ENCODE measurements around the gene RXFP4. TPM values are rescaled to one million over a fixed set of nuclear protein-coding genes. Genes with fewer than 3 reads are reported as not detected.

Gene RXFP4
- total and polyA plus RNA-seq, 2 of the 13 experiments (the other 11 are each of a cell fraction or from before 2014, with no cell fraction given) = 0.38 to 1.4 TPM

- no peak for FAIRE-seq
- CTCF ChIA-PET (ENCODE audit: low intra/inter-chr PET ratio, low total read pairs) = no interaction called here
- Histone ChIP-seq H3K9me3 (ENCODE audit: low read length) (no peaks in the 10 kb centered on the region), H3K27me3 (ENCODE audit: control insufficient read depth in 1 of 2, insufficient read depth in 2 of 2, low read length in 2 of 2) (no peaks in the 10 kb centered on the region), H3K27ac (ENCODE audit: extremely low read length, insufficient read depth, low read length) (no peak overlapping the region), H3K9ac (ENCODE audit: insufficient read depth, low read depth, low read length) (no peak overlapping the region), H4K20me1 (ENCODE audit: insufficient read depth, low read length) (0 out of 2 replicates have a peak, but pooled peaks cover 3% of the 10 kb centered on the region), H3K36me3 (replicated peaks in 1 of 2; ENCODE audit: control insufficient read depth in 1 of 2, insufficient read depth in 2 of 2, low read length in 2 of 2) (peaks cover 23 to 82% of the 10 kb centered on the region in 2 experiments), H3K4me3 (replicated peaks in 1 of 3; ENCODE audit: insufficient read depth in 1 of 3, low read depth in 2 of 3, low read length in 3 of 3) (no peak overlapping the region), H2AFZ (ENCODE audit: low read length) (no peak overlapping the region), H3K4me1 (ENCODE audit: insufficient read depth, low read length) (peaks cover 14% of the 10 kb centered on the region), H3K4me2 (ENCODE audit: low read depth, low read length) (no peak overlapping the region), H3K79me2 (ENCODE audit: insufficient read depth, low read length) (peaks cover 17% of the 10 kb centered on the region)
- no peak for DNase-seq (ENCODE audit: low spot score)
- WGBS (ENCODE audit: low lambda C conversion rate) = 95% methylated on average over 2 of the region's 2 CpGs
- TF ChIP-seq NPAS2 (CRISPR knock-in tag; IDR thresholded peaks at IDR 0.05; ENCODE audit: borderline replicate concordance) (no peak), ZNF513 (CRISPR knock-in tag; conservative IDR thresholded peaks at IDR 0.05) (no peak), ZNF282 (IDR thresholded peaks at IDR 0.05; ENCODE audit: partially characterized antibody) (no peak), HNRNPK (IDR thresholded peaks at IDR 0.05; ENCODE audit: low read depth, low read length, poor library complexity, severe bottlenecking) (no peak), ZNF800 (CRISPR knock-in tag; IDR thresholded peaks at IDR 0.05) (no peak), PCBP2 (optimal IDR thresholded peaks at IDR 0.05; ENCODE audit: low read depth, low read length, poor library complexity, severe bottlenecking) (no peak), MTA1 (CRISPR knock-in tag; IDR thresholded peaks at IDR 0.05; ENCODE audit: borderline replicate concordance) (no peak), ZFP36L1 (CRISPR knock-in tag; IDR thresholded peaks at IDR 0.05) (no peak), ZNF770 (CRISPR knock-in tag; IDR thresholded peaks at IDR 0.05) (no peak), ZNF292 (CRISPR knock-in tag; IDR thresholded peaks at IDR 0.05; ENCODE audit: borderline replicate concordance, low read depth) (no peak), ZNF484 (CRISPR knock-in tag; IDR thresholded peaks at IDR 0.05; ENCODE audit: borderline replicate concordance, low read depth) (no peak)
- POLR2A ChIA-PET = no interaction called here
- in situ Hi-C loops (cut with HindIII; ENCODE audit: extremely low pct_ligation_motif_present, low pct_unique_long_range_greater_than_20kb) (no loop called here), intact Hi-C loops (cut with micrococcal nuclease; ENCODE audit: unreplicated experiment) (no loop called here)
- ATAC-seq = no peak
- no TSS peak for BruUV-seq (replicated peaks)
Observed at GRCh38 chr1:155925506-155925905, 15.9 kb upstream of the RXFP4 start.

Measured in HepG2 (cell line).